Skeletal muscle satellite cell (primary cell): Measurements from ENCODE around the gene FBXO28.
A peak's percentile ranks its signal among the peaks of the same experiment; 100 is the strongest.

Source experiments
- H3K27me3 ChIP-seq: 2 replicates; pipeline ENCODE4 v1.7.0; 2013; ENCODE audit warnings: low read length; ENCODE audit not compliant: control insufficient read depth, insufficient read depth
- H3K36me3 ChIP-seq: 2 replicates; pipeline ENCODE4 v1.7.0; 2013; ENCODE audit warnings: mild to moderate bottlenecking, control low read depth, low read length; ENCODE audit not compliant: insufficient read depth
- H3K4me1 ChIP-seq: 2 replicates; pipeline ENCODE4 v1.7.0; 2013; ENCODE audit warnings: low read length; ENCODE audit not compliant: control insufficient read depth, insufficient read depth
- H3K4me2 ChIP-seq: 2 replicates; pipeline ENCODE4 v1.7.0; 2013; ENCODE audit warnings: mild to moderate bottlenecking, low read length
- H3K4me3 ChIP-seq: 2 replicates; pipeline ENCODE4 v1.7.0; 2013; ENCODE audit warnings: low read length
- H3K9ac ChIP-seq: 2 replicates; pipeline ENCODE4 v1.7.0; 2013; ENCODE audit warnings: mild to moderate bottlenecking, low read depth, low read length, moderate library complexity
- H3K9me3 ChIP-seq: replicated peaks from 2 replicates; pipeline ENCODE4 v1.7.0; 2013; ENCODE audit warnings: mild to moderate bottlenecking, control low read depth, low read length

Gene FBXO28

GRCh38 chr1:224160171-224160682 lies 46.3 kb downstream of the FBXO28 start:
- H3K27me3 ChIP-seq, result no peaks in the 10 kb centered on the region
- H3K4me1 ChIP-seq, result no peaks in the 10 kb centered on the region
- H3K9ac ChIP-seq, result no peak overlapping the region
- no peak overlapping the region for H3K4me2 ChIP-seq
- no peaks in the 10 kb centered on the region for H3K9me3 ChIP-seq
- peaks cover 41% of the 10 kb centered on the region for H3K36me3 ChIP-seq
- H3K4me3 ChIP-seq, result no peak overlapping the region

GRCh38 chr1:224162768-224163167 lies 48.9 kb downstream of the FBXO28 start:
- H3K4me2 ChIP-seq, result no peak overlapping the region
- H3K9ac ChIP-seq, result no peak overlapping the region
- H3K4me3 ChIP-seq, result no peak overlapping the region
- H3K9me3 ChIP-seq, result no peaks in the 10 kb centered on the region
- H3K4me1 ChIP-seq, result no peaks in the 10 kb centered on the region
- peaks cover 28% of the 10 kb centered on the region for H3K36me3 ChIP-seq
- no peaks in the 10 kb centered on the region for H3K27me3 ChIP-seq

DNA sequence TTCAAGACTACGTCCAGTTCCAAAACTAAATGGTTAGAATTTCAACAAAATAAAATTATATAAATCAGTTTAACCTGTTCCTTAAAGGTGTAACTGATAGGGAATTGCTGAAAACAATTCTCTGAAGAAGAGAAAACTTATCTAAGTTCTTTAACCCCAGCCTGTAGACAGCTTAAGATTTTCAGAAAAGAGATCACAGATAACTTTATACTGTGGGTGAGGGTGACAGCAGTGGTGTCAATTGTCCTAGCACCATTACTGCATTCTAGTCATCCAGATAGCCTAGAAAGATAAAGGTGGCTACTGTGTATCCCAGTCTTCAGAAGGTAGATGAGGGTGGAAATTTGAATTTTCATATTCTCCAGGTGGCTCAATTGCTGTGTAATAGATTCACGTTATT lies 49.4 kb downstream of the FBXO28 start:
- Histone ChIP-seq H3K4me1 (no peaks in the 10 kb centered on the region), H3K9ac (no peak overlapping the region), H3K36me3 (peaks cover 23% of the 10 kb centered on the region), H3K4me2 (no peak overlapping the region), H3K4me3 (no peak overlapping the region), H3K9me3 (no peaks in the 10 kb centered on the region), H3K27me3 (no peaks in the 10 kb centered on the region)

- H3K27me3 ChIP-seq, result peaks cover 3% of the 10 kb centered on the region
- H3K4me2 ChIP-seq, result peak overlapping the region; percentile 70
- no peaks in the 10 kb centered on the region for H3K9me3 ChIP-seq
- H3K4me1 ChIP-seq, result peaks cover 9% of the 10 kb centered on the region
- no peaks in the 10 kb centered on the region for H3K36me3 ChIP-seq
- peak overlapping the region; percentile 1 for H3K9ac ChIP-seq
- H3K4me3 ChIP-seq, result peak overlapping the region; percentile 46
These were observed 55.0 kb downstream of the FBXO28 start for GRCh38 chr1:224168859-224169380.

DNA sequence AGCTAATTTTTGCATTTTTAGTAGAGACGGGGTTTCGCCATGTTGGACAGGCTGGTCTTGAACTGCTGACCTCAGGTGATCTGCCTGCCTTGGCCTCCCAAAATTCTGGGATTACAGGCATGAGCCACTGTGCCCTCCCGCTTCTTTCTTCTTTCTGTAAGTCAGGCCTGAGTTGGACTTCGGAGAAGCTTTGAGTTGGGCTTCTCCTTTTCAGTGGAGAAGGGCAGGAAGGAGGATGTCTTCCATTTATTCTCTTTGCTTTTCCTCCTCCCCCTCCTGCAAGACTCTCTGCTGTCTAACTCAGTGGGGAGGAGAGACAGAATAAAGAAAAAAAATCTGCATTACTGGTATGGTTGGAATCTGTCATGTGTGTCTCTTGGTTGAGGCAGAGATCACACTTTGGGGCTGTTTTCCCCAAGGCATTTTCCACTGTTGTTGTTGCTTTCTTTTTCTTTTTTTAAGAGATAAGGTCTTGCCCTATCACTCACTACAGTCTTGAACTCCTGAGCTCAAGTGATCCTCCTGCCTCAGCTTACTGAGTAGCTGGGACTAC lies 55.9 kb downstream of the FBXO28 start:
- H3K4me1 ChIP-seq, result peaks cover 9% of the 10 kb centered on the region
- H3K4me3 ChIP-seq, result no peak overlapping the region
- no peaks in the 10 kb centered on the region for H3K9me3 ChIP-seq
- no peak overlapping the region for H3K4me2 ChIP-seq
- H3K36me3 ChIP-seq, result no peaks in the 10 kb centered on the region
- no peak overlapping the region for H3K9ac ChIP-seq
- peaks cover 3% of the 10 kb centered on the region for H3K27me3 ChIP-seq

DNA sequence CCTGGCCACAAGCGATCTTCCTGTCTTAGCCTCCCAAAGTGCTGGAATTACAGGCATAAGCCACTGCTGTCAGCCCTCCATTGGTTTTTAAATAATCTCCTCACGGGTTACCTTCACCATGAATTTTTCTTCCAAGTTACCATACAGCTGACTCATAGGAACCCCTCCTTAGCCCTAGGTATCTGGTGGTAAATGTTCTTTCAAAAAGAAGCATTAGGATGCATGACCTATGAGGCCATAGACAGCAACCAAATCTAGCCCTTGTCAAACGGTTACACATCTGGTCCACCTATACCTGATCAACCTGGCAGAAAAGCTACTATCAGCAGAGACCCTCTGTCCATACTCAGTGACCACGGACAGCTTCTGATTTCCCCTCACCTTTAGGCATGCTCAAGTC lies 56.4 kb downstream of the FBXO28 start:
- H3K9ac ChIP-seq, result no peak overlapping the region
- H3K36me3 ChIP-seq, result no peaks in the 10 kb centered on the region
- H3K9me3 ChIP-seq, result no peaks in the 10 kb centered on the region
- H3K4me1 ChIP-seq, result peaks cover 9% of the 10 kb centered on the region
- no peak overlapping the region for H3K4me3 ChIP-seq
- H3K4me2 ChIP-seq, result no peak overlapping the region
- H3K27me3 ChIP-seq, result peaks cover 3% of the 10 kb centered on the region

GRCh38 chr1:224170748-224171478 lies 57.0 kb downstream of the FBXO28 start:
- H3K9ac ChIP-seq, result no peak overlapping the region
- no peak overlapping the region for H3K4me2 ChIP-seq
- peaks cover 9% of the 10 kb centered on the region for H3K4me1 ChIP-seq
- no peaks in the 10 kb centered on the region for H3K36me3 ChIP-seq
- no peak overlapping the region for H3K4me3 ChIP-seq
- peaks cover 3% of the 10 kb centered on the region for H3K27me3 ChIP-seq
- no peaks in the 10 kb centered on the region for H3K9me3 ChIP-seq

GRCh38 chr1:224172229-224172628 lies 58.3 kb downstream of the FBXO28 start:
- Histone ChIP-seq H3K27me3 (peaks cover 3% of the 10 kb centered on the region), H3K36me3 (no peaks in the 10 kb centered on the region), H3K4me2 (no peak overlapping the region), H3K9me3 (no peaks in the 10 kb centered on the region), H3K4me3 (no peak overlapping the region), H3K9ac (no peak overlapping the region), H3K4me1 (peaks cover 9% of the 10 kb centered on the region)

- Histone ChIP-seq H3K4me1 (peaks cover 9% of the 10 kb centered on the region), H3K4me3 (no peak overlapping the region), H3K4me2 (no peak overlapping the region), H3K9me3 (no peaks in the 10 kb centered on the region), H3K36me3 (no peaks in the 10 kb centered on the region), H3K9ac (no peak overlapping the region), H3K27me3 (peaks cover 3% of the 10 kb centered on the region)
These were observed 59.6 kb downstream of the FBXO28 start for GRCh38 chr1:224173523-224173922.

DNA sequence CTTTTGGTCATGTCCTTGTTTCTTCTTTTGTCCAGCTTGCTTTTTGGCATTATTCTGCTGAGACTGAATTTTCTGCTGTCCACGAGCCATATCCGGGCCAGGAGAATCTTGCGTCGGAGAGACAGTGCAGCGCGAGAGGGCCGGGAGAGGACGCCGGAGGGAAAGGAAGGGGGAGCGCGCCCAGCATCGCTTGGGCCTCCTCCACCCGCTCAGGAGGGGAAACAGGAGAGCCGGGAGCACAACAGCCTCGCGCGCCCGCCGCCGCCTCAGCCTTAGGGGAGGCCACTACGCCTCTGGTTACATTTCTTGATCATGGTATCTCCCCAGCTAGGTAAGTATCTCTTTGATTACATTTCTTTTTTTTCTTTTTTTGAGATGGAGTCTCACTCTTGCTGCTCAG lies 61.7 kb downstream of the FBXO28 start:
- Histone ChIP-seq H3K4me1 (no peaks in the 10 kb centered on the region), H3K4me2 (peak overlapping the region; percentile 47), H3K36me3 (no peaks in the 10 kb centered on the region), H3K9me3 (no peaks in the 10 kb centered on the region), H3K9ac (no peak overlapping the region), H3K27me3 (peaks cover 3% of the 10 kb centered on the region), H3K4me3 (no peak overlapping the region)

- Histone ChIP-seq H3K9ac (no peak overlapping the region), H3K4me2 (no peak overlapping the region), H3K9me3 (no peaks in the 10 kb centered on the region), H3K4me3 (no peak overlapping the region), H3K36me3 (no peaks in the 10 kb centered on the region), H3K27me3 (peaks cover 3% of the 10 kb centered on the region), H3K4me1 (peaks cover 4% of the 10 kb centered on the region)
These were observed 63.6 kb downstream of the FBXO28 start for GRCh38 chr1:224177356-224177999.
